GM12878 (cell line): Measurements from ENCODE around the gene CCL7. TPM values are rescaled to one million over a fixed set of nuclear protein-coding genes. Genes with fewer than 3 reads are reported as not detected.

Experiments
- ATAC-seq: fragments of 200-7000 bp; cut with Tn5 transposase; 3 replicates; pipeline ENCODE4 v1.9.1; 2020; ENCODE audit warnings: mild to moderate bottlenecking, moderate library complexity
- BruUV-seq: library from RNA; stranded (reverse); fragments of 400-500 nt; replicated peaks from 2 replicates; lab custom pipeline; 2021; lab: Mats Ljungman, UMichigan
- CTCF ChIA-PET: fragments of 300-600 bp; sonication (Branson Sonifier 250); formaldehyde crosslinking; extraction: SDS; loops from one replicate; lab custom pipeline; 2021; ENCODE audit warnings: inconsistent platforms; lab: Yijun Ruan, JAX
- POLR2A ChIA-PET: fragments of 350-600 bp; formaldehyde crosslinking; extraction: SDS; loops from one replicate; lab custom pipeline; 2021; ENCODE audit warnings: inconsistent platforms; lab: Charles Lee
- RAD21 ChIA-PET: fragments of 300-600 bp; sonication (Branson Sonifier 250); formaldehyde crosslinking; loops from one replicate; lab custom pipeline; 2023; ENCODE audit warnings: antibody characterized with exemption; ENCODE audit not compliant: unreplicated experiment; lab: Charles Lee
- SMC1A ChIA-PET: fragments of 300-600 bp; sonication (Branson Sonifier 250); formaldehyde crosslinking; loops from one replicate; lab custom pipeline; 2023; ENCODE audit not compliant: unreplicated experiment, uncharacterized antibody; lab: Charles Lee
- DNase-seq: peaks from one replicate; pipeline ENCODE4 v3.0.0-alpha.2; 2011; ENCODE audit warnings: low read depth, low spot score
- FAIRE-seq: peaks from 3 replicates; lab custom pipeline; 2011; peaks lifted over from hg19 to GRCh38; lab: Jason Lieb, UNC
- H2AFZ ChIP-seq: 2 replicates; pipeline ENCODE4 v1.6.0; 2011; ENCODE audit warnings: low read depth, low read length, control low read depth; ENCODE audit not compliant: control insufficient read depth
- H3K27ac ChIP-seq: 2 replicates; pipeline ENCODE4 v1.5.1; 2011; ENCODE audit warnings: control low read depth; ENCODE audit not compliant: control insufficient read depth, insufficient read depth
- H3K27me3 ChIP-seq, 2 experiments: replicated peaks in 1 of 2; 2 replicates each; pipeline versions ENCODE4 v1.6.0 to v1.6.1; 2011; ENCODE audit warnings: low read length in 1 of 2; ENCODE audit not compliant: control insufficient read depth in 2 of 2, insufficient read depth in 2 of 2
- H3K36me3 ChIP-seq, 2 experiments: 2 replicates each; pipeline ENCODE4 v1.5.1; 2011; ENCODE audit warnings: low read length in 1 of 2; ENCODE audit not compliant: control insufficient read depth in 2 of 2, insufficient read depth in 2 of 2
- H3K4me1 ChIP-seq: 2 replicates; pipeline ENCODE4 v1.6.1; 2011; ENCODE audit warnings: mild to moderate bottlenecking, low read length, moderate library complexity, mixed read lengths; ENCODE audit not compliant: control insufficient read depth, insufficient read depth
- H3K4me2 ChIP-seq: 2 replicates; pipeline ENCODE4 v1.6.0; 2011; ENCODE audit warnings: control low read depth; ENCODE audit not compliant: control insufficient read depth, insufficient read depth
- H3K4me3 ChIP-seq: fragments of 200-600 bp; sonication (generic); 2 replicates; pipeline ENCODE4 v1.5.1; 2016
- H3K79me2 ChIP-seq: 2 replicates; pipeline ENCODE4 v1.6.0; 2011; ENCODE audit warnings: low read length; ENCODE audit not compliant: control insufficient read depth, insufficient read depth
- H3K9ac ChIP-seq: 2 replicates; pipeline ENCODE4 v1.8.0; 2011; ENCODE audit warnings: low read length, control low read depth, mixed read lengths; ENCODE audit not compliant: control insufficient read depth, insufficient read depth
- H3K9me3 ChIP-seq: replicated peaks from 3 replicates; pipeline ENCODE4 v1.5.1; 2011; ENCODE audit warnings: mild to moderate bottlenecking, low read length; ENCODE audit not compliant: control insufficient read depth, insufficient read depth
- H4K20me1 ChIP-seq: 2 replicates; pipeline ENCODE4 v1.6.0; 2011; ENCODE audit not compliant: control insufficient read depth, insufficient read depth
- BCL11A ChIP-seq: IDR thresholded peaks from 2 replicates; pipeline ENCODE4 v1.6.1; 2011; ENCODE audit warnings: low read depth, low read length
- BMI1 ChIP-seq: fragments of 450-650 bp; IDR thresholded peaks from 2 replicates; pipeline ENCODE4 v1.6.1; 2016; ENCODE audit warnings: mild to moderate bottlenecking, moderate library complexity, borderline replicate concordance
- CREM ChIP-seq: IDR thresholded peaks from 2 replicates; pipeline ENCODE4 v1.6.1; 2014; ENCODE audit warnings: antibody characterized with exemption, low read depth
- NFIC ChIP-seq: IDR thresholded peaks from 2 replicates; pipeline ENCODE4 v1.6.1; 2012; ENCODE audit warnings: low read depth, mild to moderate bottlenecking, inconsistent platforms, low read length, moderate library complexity
- TBL1XR1 ChIP-seq: IDR thresholded peaks from 2 replicates; pipeline ENCODE4 v1.6.1; 2012; ENCODE audit warnings: low read depth, low read length, improper control_type of control experiment
- ZNF24 ChIP-seq: fragments of 450-650 bp; IDR thresholded peaks from 2 replicates; pipeline ENCODE4 v1.6.1; 2017; ENCODE audit warnings: antibody characterized with exemption, mild to moderate bottlenecking
- WGBS: methylation state at CpG from one replicate; pipeline ENCODE4 v1.1.6; 2016; ENCODE audit warnings: low lambda C conversion rate; ENCODE audit not compliant: insufficient replicate concordance, insufficient coverage; ENCODE audit errors: missing lambda C conversion rate; 5-methylcytosine and 5-hydroxymethylcytosine counted together
- in situ Hi-C: fragments of 300-500 bp; cut with MboI; formaldehyde crosslinking; loops from 9 replicates; pipeline ENCODE4 v1.14.3; 2018; ENCODE audit warnings: mixed read lengths
- intact Hi-C: fragments of 100-400 bp; cut with micrococcal nuclease; formaldehyde crosslinking; loops from one replicate; pipeline ENCODE4 v1.14.2; 2022; ENCODE audit not compliant: unreplicated experiment
- polyA plus RNA-seq, 11 experiments: library from polyadenylated mRNA; depleted of rRNA in 4 of 11; unstranded in 6 of 11; stranded (reverse) in 5 of 11; fragments of >200 nt; fragmentation: Nextera tagmentation in 4 of 11; fragmentation: Illumina TruSeq in 1 of 11; extraction: Ambion mirVana in 4 of 11; extraction: Trizol in 1 of 11; gene quantifications; 1 replicate in 1 of 11; 2 replicates in 10 of 11; pipeline versions ENCODE4 v1.2.1 to v1.2.3, GENCODE V29; 2011 to 2016; ENCODE audit warnings: inconsistent platforms in 2 of 11, missing spikeins in 2 of 11, low read depth in 1 of 11
- total RNA-seq, 4 experiments: library from RNA; depleted of rRNA in 3 of 4; stranded (reverse); fragments of >200 nt in 3 of 4; fragmentation: Illumina TruSeq in 1 of 4; extraction: Trizol in 1 of 4; gene quantifications; 2 replicates each; pipeline versions ENCODE4 v1.2.1 to v1.2.3, GENCODE V29; 2013 to 2021
- TF ChIP-seq, protein P1 (sequence below): fragments of 450-650 bp; conservative IDR thresholded peaks from 2 replicates; pipeline ENCODE4 v1.6.1; 2017; ENCODE audit warnings: mild to moderate bottlenecking, moderate library complexity

The CCL7 gene
- total and polyA plus RNA-seq, 10 of the 15 experiments (the other 5 are each of a cell fraction or from before 2014, with no cell fraction given): not detected

DNA sequence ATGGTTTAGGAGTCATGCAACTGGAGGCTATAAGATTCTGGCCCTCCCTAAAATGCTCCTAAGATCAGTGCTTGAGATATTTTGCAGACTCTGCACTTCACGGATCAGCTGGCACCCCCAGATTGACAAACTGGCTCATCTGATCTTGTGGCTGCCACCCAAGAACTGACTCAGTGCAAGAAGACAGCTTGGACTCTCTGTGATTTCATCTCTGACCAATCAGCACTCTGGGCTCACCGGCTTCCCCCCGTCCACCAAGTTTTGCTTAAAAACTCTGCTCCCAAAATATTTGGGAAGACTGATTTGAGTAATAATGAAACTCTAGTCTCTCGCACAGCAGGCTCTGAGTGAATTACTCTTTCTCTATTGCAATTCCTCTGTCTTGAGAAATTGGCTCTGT lies 41.2 kb upstream of the CCL7 start:
- no peak for ATAC-seq
- in situ Hi-C loops: no loop called here
- intact Hi-C loops: no loop called here
- Histone ChIP-seq H4K20me1 (no peaks in the 10 kb centered on the region), H3K27ac (no peak overlapping the region)
- 22% methylated on average over 4 of the region's 4 CpGs for WGBS
- TF ChIP-seq CREM: no peak
- no peak for TF ChIP-seq BCL11A
- no peak for TF ChIP-seq ZNF24
- TF ChIP-seq, protein P1, sequence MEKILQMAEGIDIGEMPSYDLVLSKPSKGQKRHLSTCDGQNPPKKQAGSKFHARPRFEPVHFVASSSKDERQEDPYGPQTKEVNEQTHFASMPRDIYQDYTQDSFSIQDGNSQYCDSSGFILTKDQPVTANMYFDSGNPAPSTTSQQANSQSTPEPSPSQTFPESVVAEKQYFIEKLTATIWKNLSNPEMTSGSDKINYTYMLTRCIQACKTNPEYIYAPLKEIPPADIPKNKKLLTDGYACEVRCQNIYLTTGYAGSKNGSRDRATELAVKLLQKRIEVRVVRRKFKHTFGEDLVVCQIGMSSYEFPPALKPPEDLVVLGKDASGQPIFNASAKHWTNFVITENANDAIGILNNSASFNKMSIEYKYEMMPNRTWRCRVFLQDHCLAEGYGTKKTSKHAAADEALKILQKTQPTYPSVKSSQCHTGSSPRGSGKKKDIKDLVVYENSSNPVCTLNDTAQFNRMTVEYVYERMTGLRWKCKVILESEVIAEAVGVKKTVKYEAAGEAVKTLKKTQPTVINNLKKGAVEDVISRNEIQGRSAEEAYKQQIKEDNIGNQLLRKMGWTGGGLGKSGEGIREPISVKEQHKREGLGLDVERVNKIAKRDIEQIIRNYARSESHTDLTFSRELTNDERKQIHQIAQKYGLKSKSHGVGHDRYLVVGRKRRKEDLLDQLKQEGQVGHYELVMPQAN: no peak
- no peak for TF ChIP-seq NFIC
- no peak for TF ChIP-seq BMI1
- TF ChIP-seq TBL1XR1: no peak
- TF ChIP-seq, all 136 proteins: peak for 0
- ChIA-PET RAD21 (no interaction called here), CTCF (no interaction called here), SMC1A (no interaction called here), POLR2A (no interaction called here)
- DNase-seq (no peak), FAIRE-seq (no peak)
- Histone ChIP-seq H3K79me2 (no peaks in the 10 kb centered on the region), H3K4me2 (no peak overlapping the region), H3K9me3 (no peaks in the 10 kb centered on the region; the same call in 1 of the 3 replicates), H2AFZ (no peak overlapping the region), H3K4me1 (no peaks in the 10 kb centered on the region), H3K9ac (no peak overlapping the region), H3K4me3 (no peak overlapping the region), H3K27me3 (no peaks in the 10 kb centered on the region; a peak in 1 of 4 replicates), H3K36me3 (no peaks in the 10 kb centered on the region)
- BruUV-seq: no TSS peak
